ENCODE results near the gene CD34.

GRCh38 chr1:207913951-207914350 lies 3.0 kb upstream of the CD34 start:
- TF ChIP-seq, protein P1, sequence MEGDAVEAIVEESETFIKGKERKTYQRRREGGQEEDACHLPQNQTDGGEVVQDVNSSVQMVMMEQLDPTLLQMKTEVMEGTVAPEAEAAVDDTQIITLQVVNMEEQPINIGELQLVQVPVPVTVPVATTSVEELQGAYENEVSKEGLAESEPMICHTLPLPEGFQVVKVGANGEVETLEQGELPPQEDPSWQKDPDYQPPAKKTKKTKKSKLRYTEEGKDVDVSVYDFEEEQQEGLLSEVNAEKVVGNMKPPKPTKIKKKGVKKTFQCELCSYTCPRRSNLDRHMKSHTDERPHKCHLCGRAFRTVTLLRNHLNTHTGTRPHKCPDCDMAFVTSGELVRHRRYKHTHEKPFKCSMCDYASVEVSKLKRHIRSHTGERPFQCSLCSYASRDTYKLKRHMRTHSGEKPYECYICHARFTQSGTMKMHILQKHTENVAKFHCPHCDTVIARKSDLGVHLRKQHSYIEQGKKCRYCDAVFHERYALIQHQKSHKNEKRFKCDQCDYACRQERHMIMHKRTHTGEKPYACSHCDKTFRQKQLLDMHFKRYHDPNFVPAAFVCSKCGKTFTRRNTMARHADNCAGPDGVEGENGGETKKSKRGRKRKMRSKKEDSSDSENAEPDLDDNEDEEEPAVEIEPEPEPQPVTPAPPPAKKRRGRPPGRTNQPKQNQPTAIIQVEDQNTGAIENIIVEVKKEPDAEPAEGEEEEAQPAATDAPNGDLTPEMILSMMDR (IDR thresholded peaks at IDR 0.05): no peak
- TF ChIP-seq POLR2A (IDR thresholded peaks at IDR 0.05): no peak
